Fibroblast of skin of right biceps (primary cell): ENCODE results near the gene SDF2L1.
"Not testable (repeated sequence)": the region's sequence is repeated elsewhere in the genome, so short reads cannot be mapped to it uniquely, and the experiment has no call there.

Experiments
- DNase-seq: peaks from one replicate; pipeline ENCODE4 v3.0.0-alpha.2; 2013

SDF2L1 gene

DNA sequence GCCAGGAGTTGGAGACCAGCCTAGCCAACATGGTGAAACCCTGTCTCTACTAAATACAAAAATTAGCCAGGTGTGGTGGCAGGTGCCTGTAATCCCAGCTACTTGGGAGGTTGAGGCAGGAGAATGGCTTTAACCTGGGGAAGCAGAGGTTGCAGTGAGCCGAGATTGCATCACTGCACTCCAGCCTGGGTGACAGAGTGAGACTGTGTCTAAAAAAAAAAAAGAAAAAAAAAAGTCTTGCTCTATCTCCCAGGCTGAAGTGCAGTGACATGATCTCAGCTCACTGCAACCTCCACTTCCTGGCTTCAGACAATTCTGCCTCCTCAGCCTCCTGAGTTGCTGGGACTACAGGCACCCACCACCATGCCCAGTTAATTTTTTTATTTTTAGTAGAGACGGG, 4.7 kb upstream of the SDF2L1 start:
- not testable (repeated sequence) for DNase-seq

DNA sequence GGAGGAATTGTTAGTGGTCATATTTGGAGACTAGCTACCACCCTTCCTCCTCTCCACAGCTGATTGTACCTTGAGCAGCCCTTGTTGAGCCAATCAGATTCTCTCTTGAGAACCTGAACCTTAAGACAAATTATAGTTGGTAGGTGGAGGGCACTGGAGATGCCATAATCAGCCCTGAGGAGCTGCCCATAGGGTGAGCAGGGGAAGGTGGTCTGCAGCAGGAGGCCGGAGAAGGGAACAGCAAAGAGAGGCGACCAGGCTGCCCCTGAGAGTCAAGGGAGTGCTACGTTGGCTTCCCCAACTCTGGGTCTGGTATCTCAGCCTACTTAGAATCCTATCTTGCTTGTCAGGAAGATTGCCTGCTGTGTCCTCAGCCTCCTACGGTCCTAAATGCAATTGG, 2.7 kb upstream of the SDF2L1 start:
- DNase-seq = no peak

DNA sequence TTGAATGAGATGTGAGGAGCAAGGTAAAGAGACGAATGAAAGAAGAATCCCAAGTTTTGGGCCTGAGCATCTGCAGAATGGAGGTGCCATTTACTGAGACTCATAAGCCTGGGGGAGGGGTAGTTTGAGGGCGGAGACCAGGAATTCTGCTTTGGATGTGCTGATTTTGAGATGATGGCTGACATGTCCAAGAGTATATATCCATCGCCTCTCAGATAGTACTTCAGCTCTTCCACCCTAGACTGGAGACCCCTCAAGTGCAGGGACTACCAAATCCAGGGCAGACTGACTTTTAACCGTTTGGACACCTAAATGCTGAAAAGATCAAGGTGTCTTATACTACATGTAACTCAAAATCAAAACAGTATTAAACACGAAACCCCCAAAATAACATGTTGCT, 1.3 kb upstream of the SDF2L1 start:
- no peak for DNase-seq

DNA sequence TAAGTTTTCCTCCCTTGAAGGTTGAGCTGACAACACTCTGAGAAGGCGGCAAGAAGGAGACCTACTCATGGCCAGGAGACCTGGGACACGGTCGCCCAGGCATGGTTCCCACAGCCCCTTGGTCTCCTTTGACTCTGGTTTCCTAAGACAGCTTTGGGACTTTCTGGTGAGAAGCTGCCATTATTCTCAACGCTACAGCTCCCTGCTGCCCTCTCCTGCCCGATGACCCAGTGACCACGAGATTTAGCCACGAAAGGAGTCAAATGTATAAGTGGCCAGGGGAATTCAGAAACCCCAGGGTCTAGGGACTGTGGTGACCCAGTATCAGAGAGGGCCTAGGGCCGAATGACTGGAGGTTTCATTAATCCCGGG, 699 bp upstream of the SDF2L1 start:
- peak; percentile 45 for DNase-seq

DNA sequence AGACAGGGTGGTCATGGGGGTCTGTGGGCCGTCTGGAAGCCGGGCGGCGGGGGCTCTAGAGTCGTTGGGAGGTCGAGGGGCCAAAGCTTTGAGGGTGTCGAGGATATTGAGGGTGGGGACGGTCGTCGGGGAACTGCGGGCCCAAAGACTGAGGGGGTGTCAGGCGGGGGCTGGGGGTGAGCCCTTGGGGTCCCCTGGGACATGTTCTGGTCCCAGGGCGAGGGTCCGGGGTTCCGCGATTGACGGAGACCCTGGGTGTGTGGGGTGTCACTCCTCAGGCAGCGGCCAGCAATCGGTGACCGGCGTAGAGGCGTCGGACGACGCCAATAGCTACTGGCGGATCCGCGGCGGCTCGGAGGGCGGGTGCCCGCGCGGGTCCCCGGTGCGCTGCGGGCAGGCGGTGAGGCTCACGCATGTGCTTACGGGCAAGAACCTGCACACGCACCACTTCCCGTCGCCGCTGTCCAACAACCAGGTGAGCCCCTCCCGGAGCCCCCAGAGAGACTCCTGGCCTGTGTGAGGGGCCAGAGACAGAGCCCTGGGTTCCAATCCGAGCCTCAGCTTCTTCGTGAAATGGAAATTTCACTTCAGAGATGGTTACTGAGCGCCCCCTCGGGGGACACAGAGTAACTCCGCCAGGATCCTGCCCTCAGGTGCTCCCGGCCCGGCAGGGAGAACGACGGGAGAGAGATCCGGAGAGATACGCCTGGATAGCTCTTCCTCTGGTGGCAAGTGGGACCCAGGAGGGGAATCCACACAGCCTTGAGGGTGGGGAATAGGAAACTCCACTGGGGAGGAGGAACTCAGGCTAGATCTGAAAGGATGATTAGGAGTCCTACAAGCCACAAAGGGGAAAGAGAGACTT, 714 bp downstream of the SDF2L1 start:
- DNase-seq = peak; percentile 59

DNA sequence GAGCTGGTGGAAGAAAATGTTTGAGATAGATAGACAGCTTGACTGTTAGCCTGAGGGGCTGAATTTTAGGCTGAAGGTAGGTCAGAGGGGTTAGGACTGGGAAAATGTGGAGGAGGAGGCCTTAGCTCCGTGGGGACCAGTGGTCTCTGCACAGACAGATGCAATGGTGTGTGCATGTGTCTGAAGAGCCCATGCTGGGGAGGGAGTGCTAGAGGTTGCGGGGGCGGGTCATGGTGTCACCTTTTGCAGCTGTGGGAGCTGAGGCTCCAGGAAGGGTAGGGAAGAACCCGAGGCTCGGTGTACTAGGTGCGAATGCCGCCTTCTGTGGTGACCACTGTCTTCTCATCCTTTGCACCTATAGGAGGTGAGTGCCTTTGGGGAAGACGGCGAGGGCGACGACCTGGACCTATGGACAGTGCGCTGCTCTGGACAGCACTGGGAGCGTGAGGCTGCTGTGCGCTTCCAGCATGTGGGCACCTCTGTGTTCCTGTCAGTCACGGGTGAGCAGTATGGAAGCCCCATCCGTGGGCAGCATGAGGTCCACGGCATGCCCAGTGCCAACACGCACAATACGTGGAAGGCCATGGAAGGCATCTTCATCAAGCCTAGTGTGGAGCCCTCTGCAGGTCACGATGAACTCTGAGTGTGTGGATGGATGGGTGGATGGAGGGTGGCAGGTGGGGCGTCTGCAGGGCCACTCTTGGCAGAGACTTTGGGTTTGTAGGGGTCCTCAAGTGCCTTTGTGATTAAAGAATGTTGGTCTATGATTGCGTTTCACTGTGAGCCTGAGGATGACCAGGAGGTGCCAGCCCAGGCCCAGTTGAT, 1.6 kb downstream of the SDF2L1 start:
- DNase-seq = no peak

DNA sequence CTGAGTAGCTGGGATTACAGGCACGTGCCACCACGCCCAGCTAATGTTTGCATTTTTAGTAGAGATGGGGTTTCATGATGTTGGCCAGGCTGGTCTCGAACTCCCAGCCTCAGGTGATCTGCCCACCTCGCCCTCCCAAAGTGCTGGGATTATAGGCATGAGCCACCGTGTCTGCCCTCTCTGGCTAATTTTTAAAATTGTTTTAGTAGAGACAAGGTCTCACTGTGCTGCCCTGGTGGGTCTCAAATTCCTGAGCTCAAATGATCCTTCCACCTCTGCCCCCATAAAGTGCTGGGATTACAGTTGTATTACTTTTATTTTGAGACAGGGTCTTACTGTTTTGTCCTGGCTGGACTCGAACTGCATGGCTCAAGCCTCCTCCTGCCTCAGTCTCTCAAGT, 3.4 kb downstream of the SDF2L1 start:
- not testable (repeated sequence) for DNase-seq

DNA sequence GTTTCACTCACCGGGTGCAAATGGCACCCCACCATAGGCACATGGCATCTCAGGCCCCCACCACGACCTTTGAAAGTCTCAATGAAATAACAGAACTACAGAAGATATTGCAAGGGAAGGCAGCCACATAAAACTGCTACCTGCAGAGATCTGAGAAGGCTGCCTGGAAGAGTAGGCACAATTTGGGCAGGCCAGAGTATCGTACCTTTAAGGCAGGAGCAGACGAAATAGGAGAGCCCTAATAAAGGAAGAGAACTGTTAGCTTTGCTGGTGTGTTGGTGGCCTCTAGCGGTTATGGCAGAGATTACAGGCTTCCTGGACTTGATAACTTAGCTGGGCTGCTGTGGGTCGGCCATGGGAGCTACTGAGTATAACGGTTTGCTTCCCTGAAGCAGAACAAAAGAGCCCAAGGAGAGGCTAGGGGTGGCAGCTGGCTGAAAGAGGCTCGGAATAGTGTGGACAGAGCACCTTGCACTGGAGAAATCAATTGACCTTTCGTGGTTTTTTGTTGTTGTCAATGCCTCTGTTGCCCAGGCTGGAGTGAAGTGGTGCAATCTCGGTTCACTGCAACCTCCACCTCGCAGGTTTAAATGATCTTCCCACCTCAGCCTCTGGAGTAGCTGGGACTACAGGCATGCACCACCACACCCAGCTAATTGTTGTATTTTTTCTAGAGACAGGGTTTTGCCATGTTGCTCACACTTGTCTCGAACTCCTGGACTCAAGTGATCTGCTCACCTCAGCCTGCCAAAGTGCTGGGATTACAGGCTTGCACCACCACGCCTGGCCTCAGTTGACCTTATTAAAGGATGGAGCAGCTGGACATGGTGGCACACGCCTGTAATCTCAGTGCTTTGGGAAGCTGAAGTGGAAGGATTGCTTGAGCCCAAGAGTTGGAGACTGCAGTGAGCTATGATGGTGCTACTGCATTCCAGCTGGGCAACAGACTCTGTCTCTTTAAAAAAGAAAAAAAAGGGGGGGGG, 4.8 kb downstream of the SDF2L1 start:
- DNase-seq = peak; percentile 73

DNA sequence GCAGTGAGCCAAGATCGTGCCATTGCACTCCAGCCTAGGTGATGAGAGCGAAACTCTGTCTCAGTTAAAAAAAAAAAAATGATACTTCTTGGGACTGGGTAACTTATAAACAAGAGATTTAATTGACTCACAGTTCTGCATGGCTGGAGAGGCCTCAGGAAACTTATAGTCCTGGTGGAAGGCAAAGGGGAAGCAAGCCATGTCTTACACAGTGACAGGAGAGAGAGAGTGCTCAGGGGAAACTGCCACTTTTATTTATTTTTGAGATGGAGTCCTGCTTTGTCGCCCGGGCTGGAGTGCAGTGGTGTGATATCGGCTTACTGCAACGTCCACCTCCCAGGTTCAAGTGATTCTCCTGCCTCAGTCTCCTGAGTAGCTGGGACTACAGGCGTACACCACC, 8.2 kb downstream of the SDF2L1 start:
- DNase-seq = no peak

DNA sequence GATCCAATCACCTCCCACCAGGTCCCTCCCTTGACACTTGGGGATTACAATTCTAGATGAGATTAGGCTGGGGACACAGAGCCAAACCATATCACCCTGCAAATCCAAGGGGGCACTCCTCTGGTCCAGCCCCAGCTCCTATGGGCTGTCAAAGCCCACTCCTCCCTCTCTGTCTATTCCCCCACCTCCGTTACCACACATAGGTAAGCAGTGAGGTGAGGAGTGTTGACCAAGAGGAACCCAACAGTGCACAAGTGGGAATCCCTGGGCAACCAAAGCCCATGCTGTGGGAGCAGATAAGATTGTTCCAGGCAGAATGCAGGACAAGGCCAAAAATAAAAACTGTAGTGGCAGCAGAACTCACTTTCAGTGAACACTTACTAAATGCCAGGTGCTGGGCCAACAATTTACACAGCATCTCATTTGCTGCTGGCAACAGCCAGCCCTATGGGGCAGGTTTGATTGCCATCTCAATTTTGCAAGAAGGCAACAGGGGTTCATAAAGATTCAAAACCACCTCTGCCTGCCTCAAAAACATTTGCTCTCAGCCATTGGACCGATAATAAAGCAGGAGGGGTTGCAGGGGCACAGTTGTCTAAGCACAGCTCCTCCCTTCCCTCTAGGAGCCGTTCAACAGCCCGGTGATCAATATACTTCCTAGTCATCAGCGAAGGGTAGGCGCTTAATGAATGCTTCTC, 8.9 kb downstream of the SDF2L1 start:
- DNase-seq = no peak

DNA sequence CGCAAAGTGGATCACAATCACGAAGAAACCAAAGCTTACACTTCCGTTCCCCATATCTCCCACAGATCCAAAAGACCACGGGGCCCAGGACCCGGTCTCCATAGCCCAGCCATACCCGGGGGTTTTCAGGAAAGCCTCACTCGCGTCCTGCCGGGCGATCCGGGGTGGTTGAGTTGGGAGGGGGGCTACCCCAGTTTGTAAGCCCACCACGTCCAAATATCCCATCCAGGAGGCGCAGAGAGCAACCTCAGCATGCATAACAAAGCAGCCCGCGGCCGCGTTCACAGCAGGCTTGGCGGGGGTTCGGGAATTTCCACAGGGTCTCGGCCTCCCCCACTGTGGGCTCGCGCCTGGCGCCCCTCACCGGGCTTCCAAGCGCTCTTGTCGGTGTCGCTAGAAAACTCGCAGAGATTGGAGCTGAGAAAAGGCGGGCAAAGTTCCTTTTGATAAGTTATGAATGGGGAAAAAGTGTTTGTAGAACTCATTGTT, 9.5 kb downstream of the SDF2L1 start:
- no peak for DNase-seq

DNA sequence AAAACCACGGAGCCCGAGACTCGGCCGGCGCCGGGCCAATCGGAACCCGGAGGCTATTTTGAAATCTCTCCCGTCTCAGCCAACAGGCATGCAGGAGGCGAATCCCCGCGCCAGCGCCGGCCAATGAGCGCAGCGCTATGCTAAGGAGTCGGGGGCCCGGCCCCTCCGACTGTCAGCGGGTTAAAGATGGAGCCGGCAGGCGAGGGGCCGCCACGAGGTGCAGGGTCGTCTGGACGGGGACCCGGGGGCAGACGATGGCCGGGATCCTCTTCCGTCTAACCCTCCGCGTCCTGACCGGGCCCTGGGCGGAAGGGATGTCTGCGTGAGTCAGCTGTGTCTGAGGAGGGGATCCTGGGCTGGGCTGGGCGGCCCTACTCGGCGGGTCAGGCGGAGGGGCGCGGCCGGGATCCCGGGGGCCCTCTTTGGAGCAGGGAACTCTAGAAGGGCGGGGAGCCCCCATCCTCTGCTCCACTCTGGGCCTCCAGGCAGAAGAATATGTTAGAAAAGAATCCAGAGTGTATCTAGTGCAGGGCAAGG, 10.0 kb downstream of the SDF2L1 start:
- peak; percentile 90 for DNase-seq

DNA sequence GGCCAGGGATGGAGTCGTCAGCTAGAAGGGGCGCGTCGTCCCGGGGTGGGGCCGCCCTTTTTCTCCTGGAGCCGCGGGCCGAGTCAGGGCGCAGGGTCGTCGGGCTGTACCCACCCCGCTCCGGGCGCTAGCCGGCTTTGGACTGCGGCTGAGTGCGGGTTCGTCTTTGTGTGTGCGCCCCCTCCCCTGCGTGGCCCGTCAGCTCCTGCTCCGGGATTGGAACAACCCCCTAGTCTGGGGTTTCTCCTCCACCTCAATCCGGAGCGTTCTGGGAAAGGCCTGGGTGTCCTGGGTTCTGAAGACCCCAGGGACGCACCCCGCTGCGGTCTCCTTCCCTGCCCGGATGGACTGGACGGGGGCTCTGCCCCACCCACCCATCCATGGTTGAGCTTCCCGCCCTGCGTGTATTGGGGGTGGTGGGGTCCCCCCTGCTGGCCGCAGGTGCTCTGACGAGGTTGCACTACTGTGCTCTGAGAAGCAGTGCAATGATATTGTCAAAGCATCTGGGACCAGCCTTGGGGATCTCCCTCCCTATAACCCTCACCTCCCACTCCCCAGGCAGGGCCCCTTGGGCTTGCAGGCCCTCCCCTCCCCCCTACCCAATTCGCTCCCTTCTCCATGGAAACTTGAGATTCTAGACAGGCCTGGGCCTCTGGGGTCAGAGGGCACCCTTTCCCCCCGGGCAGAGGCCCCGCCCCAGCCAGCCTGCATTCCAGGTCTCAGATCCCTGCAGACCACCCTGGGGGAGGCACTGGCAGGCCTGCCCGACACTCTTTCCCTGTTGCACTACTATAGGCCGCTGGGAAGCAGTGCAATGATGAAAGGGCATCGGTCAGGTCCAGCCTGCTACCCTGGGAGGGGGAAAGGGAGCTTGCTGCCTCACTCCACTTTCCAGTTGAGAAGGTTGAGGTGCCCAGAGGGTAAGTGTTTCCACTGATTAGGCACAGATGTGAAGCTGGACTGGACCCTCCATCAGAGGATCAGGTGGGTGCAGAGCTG, 10.7 kb downstream of the SDF2L1 start:
- DNase-seq = no peak

DNA sequence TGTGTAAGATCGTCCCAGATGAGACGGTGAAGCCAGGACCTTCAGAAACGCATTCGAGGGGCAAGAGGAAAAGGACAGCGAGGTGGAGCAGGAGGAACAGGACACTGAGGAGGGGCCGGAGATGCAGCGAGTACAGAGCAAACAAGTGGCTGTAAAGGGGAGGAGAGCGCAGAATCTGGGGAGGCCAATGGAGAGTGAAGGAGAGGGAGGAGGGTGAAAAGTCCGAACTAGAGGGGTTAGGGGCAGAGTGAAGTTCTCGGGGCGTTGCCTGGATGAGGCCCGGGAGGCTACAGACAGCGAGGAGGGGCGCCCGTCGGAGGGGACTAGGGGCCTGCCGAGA, 14.9 kb downstream of the SDF2L1 start:
- DNase-seq = no peak

DNA sequence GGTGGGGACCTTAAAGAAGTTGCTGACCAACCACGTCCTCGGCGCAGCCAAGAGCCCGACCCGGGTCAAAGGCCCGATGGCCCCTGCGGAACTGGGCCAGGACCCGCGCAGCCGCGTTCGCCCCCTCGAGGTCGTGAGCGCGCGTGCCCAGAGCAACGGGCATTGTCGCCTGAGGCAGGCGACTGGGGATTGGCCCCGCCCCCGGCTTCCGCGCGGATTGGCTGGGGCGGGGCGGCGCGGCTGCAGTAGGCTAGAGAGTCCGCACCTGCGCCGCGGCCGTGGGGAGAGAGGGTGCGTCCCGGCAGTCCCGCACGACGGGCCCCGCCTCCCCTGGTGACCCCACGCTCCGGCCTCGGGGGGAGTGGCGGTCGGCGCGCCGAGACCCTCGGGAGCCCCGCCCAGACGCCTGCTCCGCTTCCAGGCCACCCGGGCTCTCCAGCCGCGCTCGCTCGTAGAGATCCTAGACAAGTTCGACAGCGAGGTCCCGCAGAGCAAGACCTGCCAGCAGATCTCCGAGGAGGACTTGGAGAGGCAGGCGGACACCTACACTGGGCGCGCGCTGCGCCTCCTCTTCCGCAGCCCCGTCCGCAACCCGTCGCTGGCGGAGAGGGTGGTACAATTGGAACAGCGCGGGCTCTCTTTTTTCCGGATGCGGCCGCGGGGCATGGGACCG, 15.4 kb downstream of the SDF2L1 start:
- peak; percentile 48 for DNase-seq

DNA sequence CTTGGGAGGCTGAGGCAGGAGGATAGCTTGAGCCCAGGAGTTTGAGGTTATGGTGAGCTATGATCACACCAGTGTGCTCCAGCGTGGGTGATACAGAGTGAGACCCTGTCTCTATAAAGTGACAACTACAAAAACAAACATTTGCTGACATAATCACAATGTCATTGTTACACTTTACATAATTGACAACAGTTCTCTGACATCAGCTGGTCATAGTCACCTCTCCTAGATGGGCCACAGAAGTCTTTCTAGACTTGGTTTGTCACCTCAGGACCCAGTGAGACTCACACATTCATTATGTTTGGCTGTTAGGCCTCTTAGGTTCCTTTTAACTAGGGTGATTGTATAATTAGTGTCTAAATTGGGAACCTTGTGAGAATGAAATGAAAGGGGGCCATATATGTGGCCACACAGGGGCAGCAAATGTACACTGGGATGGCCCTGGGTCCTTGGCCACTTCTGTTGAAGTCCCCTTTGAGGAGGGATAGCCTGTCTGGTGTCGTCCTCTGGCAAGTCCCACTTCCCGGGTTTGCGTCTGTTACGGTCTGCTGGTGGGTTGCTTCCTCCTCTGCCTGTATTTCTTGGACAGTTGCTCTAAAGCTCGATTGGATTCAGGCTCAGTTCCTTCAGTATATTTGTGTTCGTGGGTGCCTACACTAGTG, 17.9 kb downstream of the SDF2L1 start:
- no peak for DNase-seq

DNA sequence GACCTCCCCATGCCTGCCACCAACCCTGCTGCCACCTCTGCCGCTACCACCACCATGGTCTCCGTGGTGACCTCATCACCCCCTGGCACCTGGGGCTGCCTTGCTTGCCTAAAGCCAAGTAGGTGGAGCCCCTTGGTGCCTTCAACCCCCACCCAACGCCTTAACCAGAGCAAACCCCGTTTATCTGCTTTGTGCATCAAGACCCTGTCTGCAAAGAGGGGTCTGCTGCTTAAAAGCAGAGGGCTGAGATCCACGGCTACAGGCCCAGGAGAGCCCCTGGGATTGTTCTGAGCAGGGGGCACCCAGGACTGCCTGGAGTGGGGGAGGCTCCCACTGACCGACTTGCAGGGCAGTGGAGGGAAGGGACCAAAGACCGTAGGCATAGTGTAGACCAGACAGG, 18.8 kb downstream of the SDF2L1 start:
- DNase-seq = no peak

DNA sequence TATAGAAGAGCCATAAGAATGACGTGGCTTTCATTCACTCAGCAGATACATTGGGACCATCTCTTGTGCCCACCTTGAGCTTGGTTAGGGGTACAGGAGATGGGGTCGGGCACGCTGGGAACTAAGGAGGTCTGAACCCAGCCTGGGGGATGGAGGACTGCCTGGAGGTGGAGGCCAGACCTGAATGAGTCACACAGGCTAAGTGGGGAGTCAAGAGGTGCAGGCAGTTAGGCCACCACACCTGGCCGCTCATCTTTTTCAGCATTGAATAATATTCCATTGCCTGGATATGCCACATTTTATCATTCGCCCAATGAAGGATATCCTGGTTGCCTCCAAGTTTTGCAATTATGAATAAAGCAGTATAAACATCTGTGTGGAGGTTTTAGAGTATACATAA, 19.9 kb downstream of the SDF2L1 start:
- no peak for DNase-seq

DNA sequence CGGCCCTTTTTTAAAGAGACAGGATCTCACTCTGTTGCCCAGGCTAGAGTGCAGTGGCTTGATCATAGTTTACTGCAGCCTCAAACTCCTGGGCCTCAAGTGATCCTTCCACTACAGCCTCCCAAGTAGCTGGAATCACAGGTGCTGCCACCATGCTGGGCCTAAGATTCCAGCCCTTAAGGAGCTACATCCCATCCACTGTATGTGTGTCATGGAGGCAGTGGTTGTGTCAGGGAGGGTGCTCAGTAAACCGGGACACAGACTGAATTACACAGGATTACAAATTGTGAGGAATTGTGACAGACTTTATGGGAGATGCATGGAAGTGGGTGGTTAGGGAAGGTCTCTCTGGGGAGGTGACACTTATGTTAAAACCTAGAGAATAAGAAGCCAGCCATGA, 21.6 kb downstream of the SDF2L1 start:
- no peak for DNase-seq
